ENCODE results near the gene PDSS2.

The PDSS2 gene

DNA sequence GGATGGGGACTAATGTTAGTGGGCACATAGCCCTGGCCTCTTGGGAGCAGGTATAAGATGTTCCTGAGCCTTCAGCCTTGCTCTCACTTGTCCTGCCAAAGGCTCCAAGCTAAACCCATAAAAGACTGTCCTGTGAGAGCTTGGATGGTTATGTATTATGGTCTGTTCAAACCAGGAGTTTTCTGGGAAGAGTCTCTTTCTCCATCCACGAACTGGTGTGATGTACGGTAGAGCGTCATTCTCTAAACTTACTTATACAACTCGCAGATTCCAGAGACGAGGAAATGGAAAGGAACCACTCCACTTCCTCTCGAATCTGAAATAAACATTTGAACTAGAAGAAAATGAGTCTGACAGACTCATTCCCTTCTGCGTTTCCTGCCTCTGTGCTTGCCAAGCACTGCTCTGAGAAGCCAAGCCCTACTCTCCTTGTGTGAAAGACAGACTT, 35.9 kb upstream of the PDSS2 start:
- TF ChIP-seq, protein P1, sequence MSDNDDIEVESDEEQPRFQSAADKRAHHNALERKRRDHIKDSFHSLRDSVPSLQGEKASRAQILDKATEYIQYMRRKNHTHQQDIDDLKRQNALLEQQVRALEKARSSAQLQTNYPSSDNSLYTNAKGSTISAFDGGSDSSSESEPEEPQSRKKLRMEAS (IDR thresholded peaks at IDR 0.05; ENCODE audit: low read depth, low read length) = no peak
- TF ChIP-seq MYC (IDR thresholded peaks at IDR 0.05; ENCODE audit: low read depth, low read length) = no peak
- no peak for TF ChIP-seq POLR2A (IDR thresholded peaks at IDR 0.05; ENCODE audit: extremely low read depth, insufficient read length)
- TF ChIP-seq, protein P2, sequence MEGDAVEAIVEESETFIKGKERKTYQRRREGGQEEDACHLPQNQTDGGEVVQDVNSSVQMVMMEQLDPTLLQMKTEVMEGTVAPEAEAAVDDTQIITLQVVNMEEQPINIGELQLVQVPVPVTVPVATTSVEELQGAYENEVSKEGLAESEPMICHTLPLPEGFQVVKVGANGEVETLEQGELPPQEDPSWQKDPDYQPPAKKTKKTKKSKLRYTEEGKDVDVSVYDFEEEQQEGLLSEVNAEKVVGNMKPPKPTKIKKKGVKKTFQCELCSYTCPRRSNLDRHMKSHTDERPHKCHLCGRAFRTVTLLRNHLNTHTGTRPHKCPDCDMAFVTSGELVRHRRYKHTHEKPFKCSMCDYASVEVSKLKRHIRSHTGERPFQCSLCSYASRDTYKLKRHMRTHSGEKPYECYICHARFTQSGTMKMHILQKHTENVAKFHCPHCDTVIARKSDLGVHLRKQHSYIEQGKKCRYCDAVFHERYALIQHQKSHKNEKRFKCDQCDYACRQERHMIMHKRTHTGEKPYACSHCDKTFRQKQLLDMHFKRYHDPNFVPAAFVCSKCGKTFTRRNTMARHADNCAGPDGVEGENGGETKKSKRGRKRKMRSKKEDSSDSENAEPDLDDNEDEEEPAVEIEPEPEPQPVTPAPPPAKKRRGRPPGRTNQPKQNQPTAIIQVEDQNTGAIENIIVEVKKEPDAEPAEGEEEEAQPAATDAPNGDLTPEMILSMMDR (IDR thresholded peaks at IDR 0.05; ENCODE audit: low read depth, low read length) = no peak
- H3K4me3 ChIP-seq (ENCODE audit: low read depth, low read length) = no peak overlapping the region
- no peak for DNase-seq (ENCODE audit: low read depth)

DNA sequence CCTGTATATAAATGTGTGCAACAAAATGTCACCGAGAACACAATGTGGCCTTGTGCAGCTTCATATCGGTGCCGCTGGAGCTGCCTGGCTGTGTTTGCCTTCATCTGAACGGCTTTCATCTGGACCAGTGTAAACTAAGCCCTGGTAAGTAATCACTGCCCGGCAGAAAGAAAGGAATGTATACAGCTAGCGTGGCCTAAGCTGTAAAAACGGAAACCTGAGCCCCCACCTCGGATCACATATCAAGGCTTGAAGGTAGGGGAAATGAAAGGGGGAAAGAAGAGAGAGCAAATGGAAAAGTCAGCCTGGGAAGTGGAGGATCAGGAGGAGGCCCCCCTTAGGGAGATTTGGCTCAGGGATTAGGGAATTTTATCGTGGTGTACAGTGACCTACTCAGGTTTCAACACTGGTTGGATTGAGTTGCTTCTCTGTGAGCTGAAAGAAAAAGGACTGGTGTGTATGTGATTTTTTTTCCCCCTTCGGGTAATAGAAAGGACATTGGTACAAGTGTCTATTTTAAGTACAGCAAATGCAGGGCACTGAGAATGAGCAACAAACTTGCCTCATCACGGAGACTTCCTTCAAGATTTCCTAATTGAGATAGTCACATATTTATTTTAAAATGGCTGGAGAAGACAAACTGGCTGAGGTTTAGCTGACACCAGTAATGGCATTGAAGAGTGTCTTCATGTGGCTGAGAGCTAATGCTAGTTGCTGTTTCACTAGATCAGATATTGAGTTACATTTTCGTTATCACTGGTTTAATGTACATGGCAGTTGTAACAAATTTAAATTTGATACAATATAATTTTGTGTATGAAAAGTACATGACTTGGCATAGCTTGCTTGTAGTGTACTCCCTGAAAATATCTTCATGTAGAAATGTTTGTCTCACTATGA, 34.0 kb upstream of the PDSS2 start:
- TF ChIP-seq, protein P2 (IDR thresholded peaks at IDR 0.05; ENCODE audit: low read depth, low read length) = no peak
- TF ChIP-seq POLR2A (IDR thresholded peaks at IDR 0.05; ENCODE audit: extremely low read depth, insufficient read length) (no peak), MYC (IDR thresholded peaks at IDR 0.05; ENCODE audit: low read depth, low read length) (no peak)
- TF ChIP-seq, protein P1 (IDR thresholded peaks at IDR 0.05; ENCODE audit: low read depth, low read length) = no peak
- no peak overlapping the region for H3K4me3 ChIP-seq (ENCODE audit: low read depth, low read length)
- DNase-seq (ENCODE audit: low read depth) = peak; percentile 16

DNA sequence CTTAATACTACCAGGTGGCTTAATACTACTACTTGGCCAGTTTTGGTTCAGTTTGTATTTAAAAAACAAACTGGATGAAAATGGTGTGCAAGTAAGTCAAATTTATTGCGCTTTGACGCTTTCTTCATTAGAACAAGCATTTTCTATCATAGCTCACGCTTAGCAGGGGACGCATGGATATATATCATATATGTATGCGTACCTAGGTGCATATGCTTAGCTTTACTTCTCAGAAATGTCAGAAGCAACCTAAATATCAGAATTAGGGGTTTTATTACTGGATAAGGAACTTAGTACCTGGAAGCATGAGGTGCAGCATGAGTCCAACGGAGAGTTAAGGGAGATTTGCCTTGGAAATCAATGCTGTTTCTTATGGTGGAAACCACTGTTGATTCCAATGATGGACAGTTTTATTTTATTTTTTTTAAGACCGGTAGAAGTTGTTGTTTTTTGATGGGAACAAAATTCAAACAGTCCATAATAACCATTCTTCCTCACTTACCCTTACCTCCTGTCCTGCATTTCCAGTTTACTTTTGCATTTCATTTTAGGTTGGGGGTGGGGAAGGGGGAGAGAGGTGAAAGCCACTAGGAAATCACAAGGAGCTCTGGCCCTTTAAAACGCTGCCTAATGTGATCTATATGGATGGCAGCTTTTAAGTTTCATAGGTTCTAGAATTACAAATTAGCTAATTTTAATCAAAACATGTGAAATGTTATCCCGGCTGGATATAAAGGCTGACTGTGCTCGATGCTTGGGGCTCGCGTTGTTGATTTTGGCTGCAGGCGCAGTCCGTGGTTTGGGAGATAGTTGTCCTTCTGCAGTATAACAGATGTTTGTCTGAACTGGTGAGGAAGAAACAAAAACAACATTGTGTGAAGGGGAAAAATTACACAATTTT, 32.6 kb upstream of the PDSS2 start:
- no peak for TF ChIP-seq MYC (IDR thresholded peaks at IDR 0.05; ENCODE audit: low read depth, low read length)
- TF ChIP-seq, protein P1 (IDR thresholded peaks at IDR 0.05; ENCODE audit: low read depth, low read length) = no peak
- TF ChIP-seq, protein P2 (IDR thresholded peaks at IDR 0.05; ENCODE audit: low read depth, low read length) = no peak
- TF ChIP-seq POLR2A (IDR thresholded peaks at IDR 0.05; ENCODE audit: extremely low read depth, insufficient read length) = no peak
- DNase-seq (ENCODE audit: low read depth) = no peak
- no peak overlapping the region for H3K4me3 ChIP-seq (ENCODE audit: low read depth, low read length)

DNA sequence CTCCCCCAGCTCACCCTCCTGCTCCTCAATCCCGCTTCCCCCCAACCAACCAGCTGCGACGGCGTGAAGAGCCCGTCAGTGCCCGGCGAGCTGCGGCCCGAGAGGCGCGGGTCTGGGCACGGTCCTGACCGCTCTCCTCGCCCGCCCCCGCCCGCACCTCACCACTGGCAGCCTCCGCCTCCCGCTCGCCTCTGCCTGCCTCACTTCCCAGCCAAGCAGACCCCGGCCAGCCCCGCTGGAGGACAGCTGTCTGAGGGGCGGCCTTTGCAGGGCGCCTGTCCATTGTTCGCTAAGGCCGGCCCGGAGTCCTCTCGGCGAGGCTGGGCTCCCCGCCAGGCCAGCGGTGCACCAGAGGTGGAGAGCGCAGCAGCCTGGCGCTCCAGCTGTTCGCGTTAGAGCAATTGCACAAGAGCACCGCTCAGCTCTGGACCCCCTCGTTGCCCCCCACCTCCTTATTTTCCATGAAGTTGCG, 31.8 kb upstream of the PDSS2 start:
- peak overlapping the region; percentile 66 for H3K4me3 ChIP-seq (ENCODE audit: low read depth, low read length)
- DNase-seq (ENCODE audit: low read depth) = peak; percentile 25
- no peak for TF ChIP-seq MYC (IDR thresholded peaks at IDR 0.05; ENCODE audit: low read depth, low read length)
- TF ChIP-seq, protein P2 (IDR thresholded peaks at IDR 0.05; ENCODE audit: low read depth, low read length) = no peak

DNA sequence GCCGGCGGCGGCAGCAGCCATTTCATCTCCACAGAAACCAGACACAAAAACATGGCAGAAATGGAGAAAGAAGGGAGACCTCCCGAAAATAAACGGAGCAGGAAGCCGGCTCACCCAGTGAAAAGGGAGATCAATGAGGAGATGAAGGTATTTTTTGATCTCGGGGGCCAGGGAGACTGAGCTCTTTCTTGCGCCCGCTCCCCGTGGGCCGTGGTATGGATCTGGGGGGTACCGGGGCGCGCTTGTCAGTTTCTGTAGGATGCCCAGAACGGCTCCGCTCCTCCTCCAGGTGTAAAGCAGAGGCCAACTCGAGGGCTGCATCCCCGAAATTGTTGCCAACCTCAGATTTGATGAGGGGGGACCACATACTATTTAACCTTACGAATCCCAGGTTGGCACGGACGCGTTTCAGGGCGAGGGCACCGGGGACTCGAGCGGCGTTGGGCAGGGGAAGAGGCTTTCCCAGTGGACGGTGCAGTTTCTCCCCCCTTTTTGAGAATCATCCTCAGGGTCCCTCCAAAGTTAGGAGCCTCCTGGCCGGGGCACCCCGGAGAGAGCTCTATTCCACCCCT, 31.3 kb upstream of the PDSS2 start:
- TF ChIP-seq, protein P2 (IDR thresholded peaks at IDR 0.05; ENCODE audit: low read depth, low read length) = no peak
- TF ChIP-seq, protein P1 (IDR thresholded peaks at IDR 0.05; ENCODE audit: low read depth, low read length) = no peak
- TF ChIP-seq MYC (IDR thresholded peaks at IDR 0.05; ENCODE audit: low read depth, low read length) (no peak), POLR2A (IDR thresholded peaks at IDR 0.05; ENCODE audit: extremely low read depth, insufficient read length) (no peak)
- H3K4me3 ChIP-seq (ENCODE audit: low read depth, low read length) = peak overlapping the region; percentile 66
- DNase-seq (ENCODE audit: low read depth) = peak; percentile 8
